OCI-LY7 (cell line): ENCODE results near the gene DIP2C.

ENCODE experiments used
- CTCF ChIP-seq: fragments of 200-600 bp; sonication (generic); conservative IDR thresholded peaks from 2 replicates; pipeline ENCODE4 v1.5.1; 2014; ENCODE audit warnings: mild to moderate bottlenecking, antibody characterized with exemption, low read length, moderate library complexity, mixed read lengths
- EZH2phosphoT487 ChIP-seq: fragments of 200-600 bp; sonication (generic); IDR thresholded peaks from 2 replicates; pipeline ENCODE4 v1.6.1; 2018; ENCODE audit warnings: low read depth, borderline replicate concordance, mild to moderate bottlenecking, mixed run types, antibody characterized with exemption, low read length, moderate library complexity, mixed read lengths

DNA sequence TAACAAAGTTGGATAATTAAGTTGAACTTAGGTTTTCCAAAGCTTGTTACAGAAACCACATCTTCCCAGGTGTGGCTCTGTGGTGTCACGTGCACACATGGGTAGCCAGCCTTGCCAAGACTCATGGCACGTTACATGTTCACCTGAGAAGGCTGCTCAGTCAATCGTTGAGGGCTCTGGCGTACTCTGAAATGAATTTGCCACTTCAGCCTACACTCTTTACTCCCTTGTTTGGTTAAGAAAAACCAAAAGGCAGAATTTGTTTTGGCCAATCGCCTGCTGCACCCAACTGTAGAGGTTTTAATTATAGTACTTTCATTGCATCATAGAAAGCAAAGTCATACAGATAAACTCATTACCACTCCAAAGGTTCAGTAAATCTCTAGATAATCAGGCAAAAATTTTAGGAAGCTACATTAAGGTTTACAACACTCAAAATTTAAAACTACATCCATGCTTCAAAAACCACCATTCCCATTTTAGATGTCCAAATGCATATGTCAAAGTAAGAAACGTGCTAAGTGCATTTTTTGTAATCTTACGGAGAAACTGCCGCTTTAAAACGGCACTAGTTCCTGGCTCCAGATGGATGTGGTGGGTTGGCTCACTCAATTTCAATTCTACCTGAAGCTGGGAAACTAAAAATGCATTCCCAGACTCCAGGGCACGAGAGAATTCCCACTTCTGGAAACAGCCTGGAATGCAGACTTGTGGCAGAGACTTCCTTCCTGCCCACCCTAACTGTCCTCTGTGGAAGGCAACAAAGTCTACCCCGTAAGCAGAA, 88.4 kb downstream of the DIP2C start:
- TF ChIP-seq CTCF (no peak), EZH2phosphoT487 (no peak)
